GM19238 (cell line): ENCODE data around the gene ACE.
A peak's percentile ranks its signal among the peaks of the same experiment; 100 is the strongest.
"Not testable (repeated sequence)": the region's sequence is repeated elsewhere in the genome, so short reads cannot be mapped to it uniquely, and the experiment has no call there.

Experiments
- DNase-seq: peaks from one replicate; pipeline ENCODE4 v3.0.0; 2011; ENCODE audit warnings: low spot score; ENCODE audit not compliant: insufficient read length

ACE gene

DNA sequence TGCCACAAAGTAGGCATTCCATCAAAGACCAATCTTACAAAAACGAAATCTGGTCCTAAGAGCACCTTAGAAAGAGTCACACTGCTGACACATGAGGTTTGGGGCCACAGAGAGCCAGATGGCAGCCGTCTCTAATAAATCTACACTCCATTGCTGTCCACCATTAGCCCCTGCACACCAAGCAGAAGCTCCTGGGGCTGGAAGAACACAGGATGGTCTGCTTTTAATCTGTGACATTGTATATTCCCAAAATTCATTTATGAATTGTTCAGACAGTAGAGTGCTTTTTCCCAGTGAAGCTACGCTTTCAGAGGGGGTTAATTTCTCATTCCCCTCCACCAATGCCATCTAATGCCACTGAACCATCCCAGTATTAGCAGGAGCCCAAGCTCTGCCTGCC lies 32.4 kb upstream of the ACE start:
- DNase-seq = no peak

DNA sequence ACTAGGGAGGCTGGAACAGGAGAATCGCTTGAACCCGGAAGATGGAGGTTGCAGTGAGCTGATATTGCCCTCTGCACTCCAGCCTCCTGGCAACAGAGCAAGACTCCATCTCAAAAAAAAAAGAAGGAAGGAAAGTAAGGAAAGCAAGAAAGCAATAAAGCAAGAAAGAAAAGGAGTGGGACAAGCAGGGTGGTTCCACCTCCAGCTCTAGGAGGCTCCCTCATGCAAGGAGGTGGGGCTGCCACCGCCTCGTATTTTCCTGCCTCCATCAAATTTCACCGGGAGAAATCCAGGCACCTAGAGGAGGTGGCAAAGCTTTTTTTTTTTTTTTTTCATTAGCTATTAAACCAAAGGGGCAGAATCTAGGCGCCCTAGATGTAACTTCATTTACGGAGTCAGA lies 31.8 kb upstream of the ACE start:
- no peak for DNase-seq

DNA sequence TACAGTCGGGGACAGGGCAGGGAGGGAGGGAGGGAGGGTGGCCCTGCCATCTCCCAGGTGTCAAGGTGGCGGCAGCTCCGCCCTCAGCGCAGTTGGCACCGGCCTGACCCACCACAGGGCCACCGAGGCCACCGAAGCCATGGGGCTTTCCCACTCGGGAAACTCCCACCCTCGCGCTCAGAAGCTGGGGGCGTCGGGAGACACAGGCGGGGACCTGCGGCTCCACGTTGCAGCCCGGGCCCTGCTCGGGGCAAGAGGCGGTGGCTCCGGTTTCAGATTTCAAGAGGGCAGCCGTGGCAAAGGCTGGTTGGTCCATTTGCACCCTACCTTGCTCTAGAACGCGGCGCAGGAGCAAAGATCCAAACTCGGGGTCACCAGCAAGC lies 31.3 kb upstream of the ACE start:
- no peak for DNase-seq

DNA sequence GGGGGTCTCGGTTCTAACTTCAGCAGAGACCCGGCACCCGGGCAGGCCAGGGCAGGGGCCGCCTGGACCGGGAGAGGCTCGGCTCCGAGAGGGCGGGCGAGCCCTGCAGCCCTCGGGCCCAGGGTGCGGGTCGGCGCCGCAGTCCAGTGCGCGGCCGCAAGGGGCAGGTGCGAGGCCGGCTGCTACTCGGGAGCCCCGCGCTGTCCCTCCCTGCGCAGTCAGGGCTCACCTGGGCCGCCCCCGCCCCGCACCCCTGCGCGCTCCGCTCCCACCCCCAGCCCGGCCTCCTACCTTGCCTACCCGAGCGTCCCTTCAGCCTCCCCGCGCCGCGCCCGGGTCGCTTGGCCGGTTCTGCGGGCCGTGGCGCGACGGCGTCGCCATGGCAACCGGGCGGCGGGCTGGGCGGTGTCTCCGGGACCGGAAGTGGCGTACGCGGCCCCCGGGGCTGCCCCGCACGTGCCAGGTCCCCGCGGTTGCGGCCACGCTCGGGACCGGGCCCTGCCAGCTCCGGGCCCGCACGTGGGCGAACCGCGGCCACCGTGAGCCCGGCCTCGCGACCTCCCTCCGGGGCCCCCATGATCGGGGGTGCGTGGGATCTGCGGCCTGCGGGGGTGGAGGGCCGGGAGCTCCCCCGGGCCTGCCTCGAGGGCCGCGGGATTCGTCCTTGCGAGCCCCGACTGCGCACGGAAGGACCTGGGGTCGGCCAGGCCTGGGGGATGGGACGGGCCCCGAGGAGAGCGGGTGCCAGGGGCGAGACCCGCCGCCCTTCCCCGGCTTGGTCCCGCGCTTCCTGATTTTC lies 30.7 kb upstream of the ACE start, which contains the start of gene CYB561:
Gene CYB561 (minus strand): TSS at position 353 of the 799 bp plus-strand sequence. CDS start 8,759 bp downstream, outside the sequence.
- DNase-seq = peak; percentile 87

DNA sequence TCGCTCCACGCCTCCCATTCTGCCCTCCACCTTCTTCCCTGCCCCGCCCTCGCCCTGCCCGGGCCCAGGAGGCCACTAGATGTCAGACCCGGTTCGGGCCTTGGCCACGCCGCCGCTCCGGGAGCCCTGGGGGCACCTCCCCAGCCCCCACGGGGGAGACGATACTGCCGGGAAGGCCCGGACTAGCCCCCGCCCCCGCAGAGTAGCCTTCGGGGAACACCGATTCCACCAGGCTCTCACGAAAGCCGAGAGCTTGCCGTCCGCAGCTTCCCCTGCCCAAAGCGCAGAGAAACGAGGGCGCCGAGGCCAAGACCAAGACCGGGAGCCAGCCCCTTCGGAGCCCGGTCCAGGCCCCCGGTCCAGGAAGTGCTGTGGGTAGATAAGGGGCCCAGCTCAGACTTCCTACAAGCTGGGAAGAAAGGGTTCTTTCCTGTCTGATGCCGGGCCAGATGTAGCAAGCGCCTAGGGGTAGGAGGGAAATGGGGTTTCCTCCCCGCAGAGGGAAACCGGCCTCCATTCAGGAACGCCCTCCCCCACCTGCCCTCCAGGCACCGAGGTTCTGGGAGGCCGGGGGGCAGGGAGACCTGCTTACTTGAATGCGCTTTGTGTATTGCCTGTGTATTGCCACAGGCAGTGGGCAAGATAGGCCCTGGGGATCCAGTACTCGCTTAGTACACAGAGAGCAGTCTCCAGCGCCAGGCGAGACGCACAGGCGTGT lies 29.9 kb upstream of the ACE start:
- peak; percentile 61 for DNase-seq

DNA sequence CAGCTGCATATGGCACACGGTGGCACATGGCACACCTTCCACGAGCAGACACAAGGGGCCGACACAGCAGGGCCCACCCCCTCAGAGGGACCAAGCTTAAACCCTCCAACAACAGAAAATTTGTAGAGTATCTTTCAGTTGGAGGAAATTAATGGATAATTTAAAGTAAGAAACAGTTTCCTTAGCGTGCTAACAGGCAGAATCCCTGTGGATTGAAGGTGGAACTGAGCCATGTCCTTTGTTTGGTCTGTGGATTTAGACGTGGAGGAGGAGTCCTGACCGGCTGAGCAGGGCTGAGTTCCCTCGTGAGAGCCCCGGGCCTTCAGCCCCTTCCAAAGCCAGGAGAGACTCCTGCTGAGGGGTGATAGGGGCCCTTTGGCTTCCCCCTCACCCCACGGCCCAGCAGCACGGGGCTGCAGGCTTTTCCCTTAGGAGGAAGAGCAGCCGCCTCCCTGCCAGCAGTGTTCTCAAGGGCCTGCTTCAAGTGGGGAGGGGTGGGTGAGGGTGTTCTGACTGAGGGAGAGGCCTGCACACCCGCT lies 29.3 kb upstream of the ACE start:
- DNase-seq = no peak

DNA sequence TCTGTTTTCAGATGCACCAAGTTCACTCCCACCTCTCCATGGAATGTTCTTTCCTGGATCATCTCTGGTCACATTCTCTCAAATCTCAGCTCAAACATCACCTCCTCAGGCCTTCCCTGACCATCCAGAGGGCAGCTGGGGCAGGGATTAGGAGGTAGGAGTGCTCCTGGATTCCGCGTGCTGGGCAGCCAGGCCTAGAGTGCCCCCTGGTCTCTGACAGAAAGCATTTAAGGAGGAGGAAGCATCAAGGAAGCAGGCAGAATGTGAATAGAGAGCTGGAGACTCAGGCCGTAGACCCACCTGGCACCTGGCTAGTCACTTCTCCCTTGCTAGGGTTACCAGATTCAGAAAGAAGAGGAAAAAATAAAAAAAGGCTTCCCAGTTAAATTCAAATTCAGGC lies 28.2 kb upstream of the ACE start:
- DNase-seq = no peak

DNA sequence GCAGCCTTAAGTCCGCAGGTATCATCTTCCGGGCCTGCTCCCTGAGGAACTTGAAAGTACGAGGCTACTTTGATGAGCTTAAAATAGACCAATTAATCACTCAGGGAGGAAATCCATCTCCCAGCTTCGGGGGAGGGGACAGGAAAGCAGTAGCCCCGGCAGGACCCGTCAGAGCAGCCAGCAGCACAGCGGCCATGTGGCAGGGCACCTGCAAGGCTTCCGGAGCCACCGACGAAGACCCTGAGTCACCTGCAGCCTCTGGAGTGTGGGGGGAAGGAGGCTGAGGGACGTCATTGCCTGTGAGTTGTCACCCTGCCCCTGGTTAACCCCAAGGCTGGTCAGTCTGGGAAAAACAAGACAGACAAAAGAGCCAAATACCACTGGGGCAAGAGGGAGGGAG lies 26.3 kb upstream of the ACE start:
- no peak for DNase-seq

DNA sequence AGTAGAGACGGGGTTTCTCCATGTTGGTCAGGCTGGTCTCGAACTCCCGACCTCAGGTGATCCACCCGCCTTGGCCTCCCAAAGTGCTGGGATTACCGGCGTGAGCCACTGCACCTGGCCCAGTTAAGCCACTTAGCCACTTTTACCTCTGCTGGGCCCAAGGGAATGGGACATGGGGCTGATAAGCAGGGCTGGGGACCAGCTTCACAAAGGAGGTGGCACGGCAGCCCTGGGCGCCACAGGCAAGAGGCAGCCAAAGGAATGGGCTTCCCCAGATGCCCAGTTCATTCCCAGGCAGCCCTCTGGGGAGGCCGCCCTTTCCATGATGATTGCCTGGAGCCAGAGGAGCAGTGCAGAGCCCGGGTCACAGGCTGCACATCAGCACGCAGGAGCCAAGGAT lies 25.7 kb upstream of the ACE start:
- DNase-seq = no peak

DNA sequence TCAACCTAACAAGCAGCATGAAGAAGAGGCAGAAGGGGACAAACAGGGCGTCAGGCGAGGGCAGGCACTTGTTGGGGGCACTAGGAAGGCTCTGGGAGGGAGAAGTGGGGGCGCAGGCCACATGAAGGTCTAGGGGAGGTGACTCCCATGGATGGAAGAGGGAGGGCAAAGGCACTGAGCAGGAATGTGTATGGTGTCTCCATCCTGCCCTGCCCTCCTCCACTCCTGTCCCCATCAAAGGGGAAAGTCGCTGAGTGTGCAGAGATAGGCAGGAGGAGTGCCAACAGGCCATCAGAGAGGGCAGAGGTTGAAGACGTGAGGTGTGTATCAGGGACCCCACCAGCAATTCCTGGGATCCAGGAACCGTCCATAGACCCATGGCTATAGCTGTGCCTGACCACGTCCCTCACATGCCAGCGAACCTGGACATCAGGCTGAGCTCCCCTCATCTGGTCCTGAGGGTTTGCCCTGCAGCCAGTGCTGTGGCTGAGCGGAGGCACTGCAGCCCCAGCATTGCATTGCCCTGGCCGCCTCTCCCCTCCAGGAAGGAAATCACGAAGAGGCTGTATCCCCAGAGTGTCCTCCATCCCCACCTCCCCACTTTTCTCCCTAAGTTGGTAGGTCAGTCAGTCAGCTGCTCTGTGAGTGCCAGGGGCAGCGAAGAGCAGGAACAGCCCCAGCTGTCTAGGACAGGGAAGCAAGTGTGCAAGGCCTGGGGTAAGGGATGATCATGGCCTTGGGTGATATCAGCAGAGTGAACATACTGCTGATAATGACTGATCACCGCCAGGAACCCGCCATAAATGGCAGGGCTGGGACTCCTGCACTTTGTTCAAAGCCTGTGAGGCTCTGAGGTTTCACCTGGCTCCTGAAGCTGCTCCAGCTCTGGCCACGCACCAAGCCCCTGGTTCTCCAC lies 24.6 kb upstream of the ACE start:
- no peak for DNase-seq

DNA sequence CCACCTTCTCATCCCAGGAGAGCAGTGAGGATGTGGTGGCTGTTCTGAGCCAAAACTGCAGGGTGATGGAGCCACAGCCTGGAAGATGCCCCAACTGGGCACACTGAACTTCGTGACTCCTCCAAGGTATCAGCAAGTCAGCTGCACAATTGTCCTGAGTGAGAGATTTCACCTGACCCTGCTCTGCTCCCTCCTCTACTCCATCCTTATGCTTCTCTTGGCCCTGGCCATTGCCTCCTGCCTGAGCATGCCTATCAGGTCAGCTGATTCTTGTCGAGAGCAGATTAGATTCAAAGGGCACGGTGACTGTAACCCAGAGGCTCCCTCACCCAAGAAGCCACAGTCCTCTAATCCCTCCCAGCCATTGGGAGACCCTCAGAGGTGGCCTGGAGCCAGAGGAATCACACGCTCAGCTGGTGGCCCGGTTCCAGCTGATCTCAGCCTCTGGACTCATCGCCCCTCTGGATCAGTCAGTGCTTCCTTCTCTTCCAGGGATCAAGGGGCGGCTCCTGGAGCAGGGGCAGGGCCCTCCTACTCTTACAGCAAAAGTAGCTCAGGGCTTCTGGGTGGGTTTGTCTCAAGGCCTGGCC lies 23.8 kb upstream of the ACE start:
- DNase-seq = no peak

DNA sequence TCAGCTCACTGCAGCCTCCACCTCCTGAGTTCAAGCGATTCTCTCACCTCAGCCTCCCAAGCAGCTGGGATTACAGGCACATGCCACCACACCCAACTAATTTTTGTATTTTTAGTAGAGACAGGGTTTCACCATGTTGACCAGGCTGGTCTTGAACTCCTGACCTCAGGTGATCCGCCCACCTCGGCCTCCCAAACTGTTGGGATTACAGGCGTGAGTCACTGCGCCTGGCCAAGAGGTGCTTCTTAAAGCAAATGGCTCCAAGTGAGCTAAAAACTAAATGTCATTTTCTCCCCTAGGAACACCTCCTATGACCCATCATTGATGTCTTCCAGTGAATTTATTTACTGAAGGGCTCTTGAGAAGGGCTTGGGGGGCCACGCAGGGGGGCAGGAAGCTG lies 22.5 kb upstream of the ACE start:
- not testable (repeated sequence) for DNase-seq

DNA sequence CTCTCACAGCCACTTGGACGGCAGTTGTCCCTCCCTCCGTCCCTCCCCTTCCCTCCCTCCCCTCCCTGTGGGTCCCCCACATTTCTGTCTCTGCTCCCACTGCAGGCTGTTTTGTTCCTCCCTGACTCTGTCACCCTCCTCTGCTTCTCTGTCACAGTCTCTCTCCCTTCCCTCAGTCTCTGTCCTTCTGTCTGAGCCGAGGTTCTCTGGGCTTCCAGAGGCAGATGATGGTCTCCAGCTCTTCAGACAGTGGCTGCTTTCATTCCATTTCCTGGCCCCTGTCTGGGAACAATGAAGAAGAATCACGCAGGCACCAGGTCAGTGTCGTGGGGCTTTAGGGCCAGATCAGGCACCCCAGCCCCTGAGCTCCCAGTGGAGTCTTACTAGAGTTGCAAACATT lies 21.9 kb upstream of the ACE start:
- no peak for DNase-seq

DNA sequence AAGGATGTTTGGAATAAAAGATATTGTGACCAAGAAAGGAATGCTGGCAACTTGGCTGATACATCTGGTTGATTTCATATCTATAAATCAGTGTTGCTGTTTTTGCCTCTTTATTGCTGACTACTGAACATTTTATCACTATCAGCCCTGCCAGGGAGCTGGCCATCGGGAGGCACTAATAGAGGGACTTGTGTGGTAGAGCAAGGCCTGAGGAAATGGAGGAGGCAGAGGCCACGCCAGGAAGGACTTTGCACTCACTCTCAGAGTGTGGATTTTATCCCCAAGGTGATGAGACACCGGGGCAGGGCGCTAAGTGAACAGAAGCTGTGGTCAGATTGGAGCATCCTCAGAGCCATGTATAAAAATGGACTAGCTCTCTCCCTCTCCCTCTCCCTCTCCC lies 21.4 kb upstream of the ACE start:
- no peak for DNase-seq

DNA sequence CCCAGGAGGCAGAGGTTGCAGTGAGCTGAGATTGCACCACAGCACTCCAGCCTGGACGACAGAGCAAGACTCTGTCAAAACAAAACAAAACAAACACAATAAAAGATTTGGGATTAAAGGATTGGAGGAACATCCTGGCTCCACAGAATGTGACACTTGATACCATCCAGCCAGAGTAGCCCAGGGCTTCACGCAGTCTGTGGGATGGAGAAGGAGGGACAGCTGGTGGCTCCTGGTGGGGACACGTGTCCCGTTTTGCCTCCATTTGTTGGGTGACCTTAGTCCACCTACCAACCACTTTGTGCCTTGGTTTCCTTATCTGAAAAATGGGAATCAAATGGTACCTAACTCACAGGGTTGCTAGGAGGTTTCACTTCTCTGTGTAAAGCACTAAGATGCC lies 18.4 kb upstream of the ACE start:
- no peak for DNase-seq

DNA sequence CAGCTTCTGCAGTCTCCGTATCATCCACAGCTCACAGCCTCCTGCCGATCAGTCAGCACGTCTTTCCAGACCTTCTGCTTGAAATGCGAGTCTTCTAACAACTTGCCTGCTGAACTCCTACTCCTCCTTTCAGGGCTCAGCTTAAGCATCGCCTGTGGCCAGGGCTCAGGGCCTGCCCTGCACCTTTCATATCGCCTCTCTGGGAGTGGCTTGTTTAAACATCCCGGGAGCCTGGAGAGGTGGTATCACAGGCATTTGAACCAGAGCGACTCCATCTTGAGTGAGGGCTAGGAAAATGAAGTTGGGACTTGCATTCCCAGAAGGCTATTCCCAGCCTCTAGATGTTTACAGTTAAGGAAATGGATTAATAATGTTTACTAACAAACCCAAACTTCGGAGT lies 16.8 kb upstream of the ACE start:
- no peak for DNase-seq

DNA sequence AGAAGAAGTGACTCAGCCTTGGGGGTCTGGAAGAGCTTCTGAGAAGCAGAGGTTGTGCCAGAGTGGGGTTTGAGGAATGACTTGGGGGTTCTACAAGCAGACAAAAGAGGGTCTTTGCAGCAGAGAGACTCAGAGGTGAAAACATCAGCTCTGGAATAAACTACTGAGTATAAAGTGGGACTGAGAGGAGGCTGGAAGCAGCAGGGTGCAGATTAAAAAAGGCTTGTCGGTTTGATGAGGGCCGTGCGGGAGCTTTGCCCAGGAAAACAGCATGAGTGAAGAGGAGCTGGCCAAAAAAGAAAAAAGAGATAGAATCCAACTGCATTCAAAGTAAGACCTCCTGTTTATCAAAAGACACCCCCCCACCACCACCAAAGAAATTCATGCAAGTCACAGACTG lies 13.1 kb upstream of the ACE start:
- DNase-seq = no peak

DNA sequence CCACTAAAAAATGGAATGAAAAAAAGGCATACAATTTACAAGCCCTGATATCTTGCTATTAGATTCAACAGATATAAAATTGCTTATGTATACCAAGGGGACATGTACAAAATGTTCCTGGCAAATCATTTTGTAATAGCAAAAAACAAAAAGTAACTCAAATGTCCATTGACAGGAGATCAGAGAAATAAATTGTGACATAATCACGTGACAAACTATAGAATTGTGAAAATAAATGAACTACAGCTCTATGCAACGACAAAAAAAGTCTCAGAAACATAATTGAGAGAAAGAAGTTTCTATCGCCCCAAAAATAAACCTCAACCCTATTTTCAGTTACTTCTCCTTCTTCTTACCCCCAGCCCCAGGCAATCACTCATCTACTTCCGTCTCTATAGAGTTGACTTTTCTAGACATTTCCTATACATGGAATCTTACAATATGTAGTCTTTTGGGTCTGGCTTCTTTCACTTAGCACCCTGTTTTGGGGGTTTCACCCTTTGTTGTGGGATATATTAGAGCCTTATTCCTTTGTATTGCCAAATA lies 12.1 kb upstream of the ACE start:
- no peak for DNase-seq

DNA sequence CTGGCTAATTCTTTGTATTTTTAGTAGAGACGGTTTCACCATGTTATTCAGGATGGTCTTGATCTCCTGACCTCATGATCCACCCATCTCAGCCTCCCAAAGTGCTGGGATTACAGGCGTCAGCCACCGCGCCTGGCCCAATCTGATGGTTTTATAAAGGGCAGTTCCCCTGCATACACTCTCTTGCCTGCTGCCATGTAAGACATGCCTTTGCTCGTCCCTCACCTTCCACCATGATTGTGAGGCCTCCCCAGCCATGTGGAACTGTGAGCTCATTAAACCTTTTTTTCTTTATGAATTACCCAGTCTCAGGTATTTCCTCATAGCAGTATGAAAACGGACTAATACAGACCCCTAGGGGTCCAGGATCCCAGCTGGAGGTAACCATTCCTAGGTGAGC lies 8.8 kb upstream of the ACE start:
- not testable (repeated sequence) for DNase-seq

DNA sequence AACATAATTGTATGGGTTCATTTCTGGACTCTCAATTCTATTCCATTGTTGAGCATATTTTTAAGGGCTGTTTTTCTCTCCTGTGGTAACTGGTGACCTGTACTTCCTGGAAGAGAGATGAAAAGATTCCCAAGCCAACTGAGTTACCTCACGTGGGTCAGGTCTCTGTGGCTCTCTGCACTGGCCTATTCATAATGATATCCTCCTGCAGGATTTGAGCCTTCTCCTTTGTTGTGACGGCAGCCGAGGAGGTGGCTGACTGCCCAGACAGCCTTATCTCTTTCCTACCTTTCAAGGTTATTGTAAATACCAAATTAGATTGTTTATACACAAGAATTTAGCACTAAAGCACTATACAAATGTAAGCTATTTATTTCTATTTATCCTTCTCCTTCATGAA lies 2.7 kb upstream of the ACE start:
- DNase-seq = no peak
